ENCODE data around the gene CDH13.

DNA sequence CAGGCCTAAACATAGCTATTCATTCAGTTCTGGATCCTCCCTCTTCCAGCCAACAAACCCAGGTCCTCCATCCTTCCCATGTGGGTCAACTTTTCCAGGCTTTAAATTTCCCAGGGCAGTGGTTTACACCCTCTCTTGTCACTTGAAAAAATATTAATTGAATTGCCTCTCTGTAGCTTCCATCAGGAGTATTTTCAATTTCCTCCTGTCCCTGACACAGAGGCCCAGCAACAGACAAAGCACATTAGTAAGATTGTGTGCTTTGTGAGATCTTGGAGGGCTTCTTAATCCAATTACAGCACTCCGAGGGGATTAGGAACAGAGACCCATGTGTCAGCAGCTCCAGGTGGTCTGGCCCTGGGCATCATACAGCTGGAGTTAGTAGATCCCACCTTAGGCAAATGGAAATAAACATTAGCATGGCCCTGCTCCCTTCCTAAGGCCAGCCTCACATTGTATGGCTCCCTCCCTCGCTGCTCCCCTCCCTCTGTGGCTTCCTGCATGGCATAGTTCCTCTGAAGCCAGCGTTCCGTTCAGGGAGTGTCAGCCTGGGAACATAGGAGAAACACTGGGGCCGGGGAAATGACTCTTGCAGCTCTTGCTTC lies 1048.3 kb downstream of the CDH13 start:
- TF ChIP-seq GATA2 (IDR thresholded peaks at IDR 0.05; ENCODE audit: low read depth, low read length) (no peak), GATA3 (IDR thresholded peaks at IDR 0.05; ENCODE audit: low read depth, low read length) (no peak)

Data from SH-SY5Y (cell line).